OCI-LY7 (cell line): Measurements from ENCODE around the gene EBLN2.

ENCODE experiments used
- CTCF ChIP-seq: fragments of 200-600 bp; sonication (generic); conservative IDR thresholded peaks from 2 replicates; pipeline ENCODE4 v1.5.1; 2014; ENCODE audit warnings: mild to moderate bottlenecking, antibody characterized with exemption, low read length, moderate library complexity, mixed read lengths
- EZH2phosphoT487 ChIP-seq: fragments of 200-600 bp; sonication (generic); IDR thresholded peaks from 2 replicates; pipeline ENCODE4 v1.6.1; 2018; ENCODE audit warnings: low read depth, borderline replicate concordance, mild to moderate bottlenecking, mixed run types, antibody characterized with exemption, low read length, moderate library complexity, mixed read lengths

DNA sequence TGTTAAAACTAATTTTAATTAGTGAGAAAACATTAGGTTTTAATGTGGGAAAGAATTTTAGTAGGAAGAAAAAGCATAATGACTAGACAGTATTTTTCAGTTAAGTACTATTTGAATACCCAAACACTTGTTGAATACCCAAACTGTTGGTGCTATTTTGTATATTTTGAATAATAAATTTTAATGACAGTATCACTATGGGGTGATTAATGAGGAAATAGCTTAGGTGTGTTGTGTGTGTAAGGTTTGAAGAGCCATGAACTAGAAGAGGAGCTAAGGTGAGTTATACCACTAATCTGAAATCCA lies 4.7 kb upstream of the EBLN2 start:
- TF ChIP-seq EZH2phosphoT487 (no peak), CTCF (no peak)
